ENCODE measurements around the gene NKIRAS1. TPM values are rescaled to one million over a fixed set of nuclear protein-coding genes. Genes with fewer than 3 reads are reported as not detected.
A peak's percentile ranks its signal among the peaks of the same experiment; 100 is the strongest.
"Not testable (repeated sequence)": the region's sequence is repeated elsewhere in the genome, so short reads cannot be mapped to it uniquely, and the experiment has no call there.

Gene NKIRAS1
- total RNA-seq, 4 donors from 2014 or later, result 3.2 to 13.8 (median 8.9) TPM

DNA sequence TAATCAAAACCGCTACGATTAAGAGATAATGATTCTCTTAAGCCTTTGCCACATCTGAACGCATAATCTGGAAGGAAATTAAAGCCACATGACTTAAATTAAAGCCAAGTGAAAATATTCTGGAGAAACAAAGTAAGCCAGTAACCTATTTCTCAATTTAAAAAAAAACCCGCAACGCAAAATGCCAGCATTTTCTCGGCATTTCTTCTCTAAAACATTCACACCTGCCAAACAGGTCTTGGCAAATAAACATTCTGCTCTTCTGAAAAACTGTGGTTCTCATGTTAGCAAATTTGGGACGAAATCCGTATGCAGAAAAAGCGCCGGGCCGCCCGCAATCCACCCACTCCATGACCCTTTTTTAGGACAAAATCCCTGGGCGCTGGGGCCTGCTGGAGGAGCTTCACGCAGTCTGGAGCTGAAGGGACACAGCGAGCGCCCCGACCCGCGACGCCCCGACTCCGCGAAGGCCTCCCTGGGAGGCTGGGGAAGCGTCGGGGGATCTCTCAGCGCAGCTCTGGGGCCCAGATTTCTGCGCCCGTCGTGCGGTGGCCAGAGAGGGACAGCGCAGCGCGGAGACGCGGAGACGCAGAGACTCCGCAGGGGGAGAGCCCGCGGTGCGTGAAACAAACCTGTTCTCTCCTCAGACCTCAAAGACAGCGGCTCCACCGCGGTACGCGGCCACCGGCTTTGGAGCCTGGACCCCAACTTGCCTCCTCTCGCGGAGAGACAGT is 471 bp downstream of the NKIRAS1 start:
- peaks cover 0 to 15% (median 0%) of the 10 kb centered on the region in 4 donors for H3K36me3 ChIP-seq
- no peaks in the 10 kb centered on the region for H3K9me3 ChIP-seq
- intact Hi-C loops (cut with DNase I; ENCODE audit: low total_unique reads) (no loop called here), in situ Hi-C loops (cut with MboI; ENCODE audit: low pct_ligation_motif_present in 1 of 4, low pct_unique_long_range_greater_than_20kb in 1 of 4, low sequenced_read_pairs in 3 of 4) (no loop called here)
- H3K27ac ChIP-seq, result peak overlapping the region; percentile 93 to 97 (median 94)
- H3K27me3 ChIP-seq, result no peaks in the 10 kb centered on the region
- WGBS, 2 donors (ENCODE audit: low coverage in 1 of 2), result 4 to 23% methylated on average over 6 to 22 of the region's 48 CpGs
- no peak for DNase-seq
- H3K4me1 ChIP-seq, result peaks cover 12 to 55% (median 25%) of the 10 kb centered on the region in 4 donors
- peak overlapping the region; percentile 70 to 97 (median 72) for H3K4me3 ChIP-seq
- no peak for TF ChIP-seq EP300 (IDR thresholded peaks at IDR 0.05; ENCODE audit: low read depth)
- TF ChIP-seq, protein P1, sequence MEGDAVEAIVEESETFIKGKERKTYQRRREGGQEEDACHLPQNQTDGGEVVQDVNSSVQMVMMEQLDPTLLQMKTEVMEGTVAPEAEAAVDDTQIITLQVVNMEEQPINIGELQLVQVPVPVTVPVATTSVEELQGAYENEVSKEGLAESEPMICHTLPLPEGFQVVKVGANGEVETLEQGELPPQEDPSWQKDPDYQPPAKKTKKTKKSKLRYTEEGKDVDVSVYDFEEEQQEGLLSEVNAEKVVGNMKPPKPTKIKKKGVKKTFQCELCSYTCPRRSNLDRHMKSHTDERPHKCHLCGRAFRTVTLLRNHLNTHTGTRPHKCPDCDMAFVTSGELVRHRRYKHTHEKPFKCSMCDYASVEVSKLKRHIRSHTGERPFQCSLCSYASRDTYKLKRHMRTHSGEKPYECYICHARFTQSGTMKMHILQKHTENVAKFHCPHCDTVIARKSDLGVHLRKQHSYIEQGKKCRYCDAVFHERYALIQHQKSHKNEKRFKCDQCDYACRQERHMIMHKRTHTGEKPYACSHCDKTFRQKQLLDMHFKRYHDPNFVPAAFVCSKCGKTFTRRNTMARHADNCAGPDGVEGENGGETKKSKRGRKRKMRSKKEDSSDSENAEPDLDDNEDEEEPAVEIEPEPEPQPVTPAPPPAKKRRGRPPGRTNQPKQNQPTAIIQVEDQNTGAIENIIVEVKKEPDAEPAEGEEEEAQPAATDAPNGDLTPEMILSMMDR (IDR thresholded peaks at IDR 0.05), result no peak
- no peak for TF ChIP-seq POLR2AphosphoS5 (IDR thresholded peaks at IDR 0.05)
- TF ChIP-seq POLR2A (IDR thresholded peaks at IDR 0.05), result no peak

DNA sequence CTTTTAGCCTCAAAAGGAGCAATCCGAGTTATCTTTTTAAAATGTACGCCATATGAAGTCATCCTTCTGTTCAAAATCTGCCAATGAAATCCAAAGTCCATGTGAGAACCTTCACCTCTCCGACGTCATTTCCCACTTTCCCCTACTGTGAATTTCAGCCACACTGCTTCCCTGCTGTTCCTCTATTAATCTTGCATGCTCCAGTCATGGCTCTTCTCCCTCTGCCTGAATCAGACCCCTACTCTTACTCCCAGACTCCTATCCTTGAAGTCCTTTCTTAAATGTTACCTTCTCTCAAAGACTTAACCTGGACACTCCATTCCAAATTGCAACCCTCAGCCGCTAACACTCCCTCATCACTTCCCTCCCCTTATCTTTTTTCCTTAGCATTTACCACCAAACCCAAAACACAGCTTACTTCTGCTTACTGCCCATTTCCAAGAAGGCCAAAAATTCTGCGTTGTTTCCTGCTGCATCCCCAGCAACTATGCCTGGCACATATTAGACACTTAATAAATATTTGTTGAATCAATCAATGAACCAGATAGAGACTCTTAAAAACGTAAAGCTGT is 1.2 kb downstream of the NKIRAS1 start:
- Histone ChIP-seq H3K4me1 (peaks cover 12 to 49% (median 25%) of the 10 kb centered on the region in 4 donors), H3K36me3 (peaks cover 0 to 13% (median 0%) of the 10 kb centered on the region in 4 donors), H3K27ac (peak overlapping the region in 2 of 4 donors; percentile 93 to 97), H3K9me3 (no peaks in the 10 kb centered on the region), H3K27me3 (no peaks in the 10 kb centered on the region), H3K4me3 (peak overlapping the region in 3 of 4 donors; percentile 70 to 97 (median 73))
- intact Hi-C loops (cut with DNase I; ENCODE audit: low total_unique reads) (no loop called here), in situ Hi-C loops (cut with MboI; ENCODE audit: low pct_ligation_motif_present in 1 of 4, low pct_unique_long_range_greater_than_20kb in 1 of 4, low sequenced_read_pairs in 3 of 4) (no loop called here)
- WGBS, 2 donors (ENCODE audit: low coverage in 1 of 2), result 56 to 70% methylated on average over 6 to 7 of the region's 7 CpGs
- TF ChIP-seq POLR2A (IDR thresholded peaks at IDR 0.05) (no peak), EP300 (IDR thresholded peaks at IDR 0.05; ENCODE audit: low read depth) (no peak), POLR2AphosphoS5 (IDR thresholded peaks at IDR 0.05) (no peak)
- TF ChIP-seq, protein P1 (IDR thresholded peaks at IDR 0.05), result no peak
- no peak for DNase-seq

DNA sequence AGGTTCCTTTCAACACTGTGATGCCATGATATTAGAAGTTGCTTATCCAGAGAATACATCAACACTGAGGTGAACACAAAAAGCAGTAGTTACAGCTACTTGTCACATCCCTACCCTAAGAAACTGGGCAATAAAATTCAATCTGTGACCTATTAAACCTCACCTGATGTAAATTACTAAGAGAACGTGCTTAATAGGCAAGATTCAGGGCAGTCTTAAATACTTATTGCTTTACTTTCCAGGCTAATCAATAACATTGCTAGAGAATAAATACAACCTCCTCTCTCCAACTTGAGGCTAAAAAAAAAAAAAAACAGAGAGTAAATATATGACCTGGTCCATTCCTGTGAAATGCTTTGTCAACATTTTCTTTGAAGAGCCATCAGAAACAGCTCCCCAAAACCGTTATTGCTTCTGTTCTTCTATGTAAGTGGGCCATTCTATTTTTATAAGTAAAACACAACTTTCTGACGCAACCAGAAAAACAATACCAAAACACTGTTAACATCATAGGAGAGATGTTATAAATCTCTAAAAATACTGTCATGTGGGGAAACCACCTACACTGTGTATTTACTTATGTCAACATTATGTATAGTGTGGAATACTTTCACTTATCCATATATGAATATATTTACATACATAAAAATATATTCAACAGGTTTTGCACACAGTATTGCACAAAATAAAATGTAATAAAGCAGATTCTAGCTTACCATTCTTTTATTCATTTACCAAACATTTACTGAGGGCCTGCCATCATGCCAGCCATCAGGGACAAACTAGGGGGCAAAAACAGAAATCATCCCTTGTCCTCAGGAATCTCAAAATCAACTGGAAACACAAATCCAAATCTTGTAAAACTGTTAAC is 2.7 kb downstream of the NKIRAS1 start:
- H3K27me3 ChIP-seq, result no peaks in the 10 kb centered on the region
- in situ Hi-C loops (cut with MboI; ENCODE audit: low pct_ligation_motif_present in 1 of 4, low pct_unique_long_range_greater_than_20kb in 1 of 4, low sequenced_read_pairs in 3 of 4), result no loop called here
- peaks cover 7 to 38% (median 23%) of the 10 kb centered on the region in 4 donors for H3K4me1 ChIP-seq
- TF ChIP-seq, protein P1 (IDR thresholded peaks at IDR 0.05), result no peak
- TF ChIP-seq POLR2A (IDR thresholded peaks at IDR 0.05) (no peak), POLR2AphosphoS5 (IDR thresholded peaks at IDR 0.05) (no peak), EP300 (IDR thresholded peaks at IDR 0.05; ENCODE audit: low read depth) (no peak)
- H3K27ac ChIP-seq, result no peak overlapping the region
- no peak overlapping the region for H3K4me3 ChIP-seq
- 58 to 60% methylated on average over 3 of the region's 3 CpGs for WGBS, 2 donors (ENCODE audit: low coverage in 1 of 2)
- no peaks in the 10 kb centered on the region for H3K36me3 ChIP-seq
- no peak for DNase-seq
- intact Hi-C loops (cut with DNase I; ENCODE audit: low total_unique reads), result no loop called here
- no peaks in the 10 kb centered on the region for H3K9me3 ChIP-seq

DNA sequence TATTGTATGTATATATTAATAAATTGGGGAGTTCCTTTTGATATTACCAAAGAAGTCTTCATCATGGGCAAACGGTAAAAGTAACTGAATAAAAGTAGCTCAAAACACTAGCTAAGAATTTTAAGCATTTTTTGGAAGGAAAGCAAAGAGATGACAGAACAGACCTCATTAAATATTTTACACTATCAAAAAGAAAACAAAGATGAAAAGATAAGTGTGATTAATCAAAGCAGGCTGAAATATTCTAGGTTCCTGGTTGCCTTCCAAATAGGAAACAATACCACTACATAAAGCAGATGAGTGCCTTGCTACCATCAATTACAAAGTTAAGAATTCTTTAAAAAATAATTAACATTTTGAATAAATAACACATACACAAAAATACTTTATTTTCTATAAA is 3.6 kb downstream of the NKIRAS1 start:
- Histone ChIP-seq H3K27me3 (no peaks in the 10 kb centered on the region), H3K36me3 (peaks cover 0 to 4% (median 0%) of the 10 kb centered on the region in 4 donors), H3K9me3 (no peaks in the 10 kb centered on the region), H3K4me1 (peaks cover 7 to 29% (median 14%) of the 10 kb centered on the region in 4 donors), H3K27ac (no peak overlapping the region), H3K4me3 (no peak overlapping the region)
- intact Hi-C loops (cut with DNase I; ENCODE audit: low total_unique reads) (no loop called here), in situ Hi-C loops (cut with MboI; ENCODE audit: low pct_ligation_motif_present in 1 of 4, low pct_unique_long_range_greater_than_20kb in 1 of 4, low sequenced_read_pairs in 3 of 4) (no loop called here)
- DNase-seq, result no peak
- TF ChIP-seq POLR2AphosphoS5 (IDR thresholded peaks at IDR 0.05) (no peak), POLR2A (IDR thresholded peaks at IDR 0.05) (no peak)
- 87 to 90% methylated on average over 1 of the region's 1 CpG for WGBS, 2 donors (ENCODE audit: low coverage in 1 of 2)

DNA sequence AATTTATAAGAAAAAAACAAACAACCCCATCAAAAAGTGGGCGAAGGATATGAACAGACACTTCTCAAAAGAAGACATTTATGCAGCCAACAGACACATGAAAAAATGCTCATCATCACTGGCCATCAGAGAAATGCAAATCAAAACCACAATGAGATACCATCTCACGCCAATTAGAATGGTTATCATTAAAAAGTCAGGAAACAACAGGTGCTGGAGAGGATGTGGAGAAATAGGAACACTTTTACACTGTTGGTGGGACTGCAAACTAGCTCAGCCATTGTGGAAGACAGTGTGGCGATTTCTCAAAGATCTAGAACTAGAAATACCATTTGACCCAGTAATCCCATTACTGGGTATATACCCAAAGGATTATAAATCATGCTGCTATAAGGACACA is 4.5 kb downstream of the NKIRAS1 start:
- H3K36me3 ChIP-seq; H3K4me3 ChIP-seq; DNase-seq; H3K9me3 ChIP-seq; H3K27ac ChIP-seq; in situ Hi-C loops (cut with MboI; ENCODE audit: low pct_ligation_motif_present in 1 of 4, low pct_unique_long_range_greater_than_20kb in 1 of 4, low sequenced_read_pairs in 3 of 4); intact Hi-C loops (cut with DNase I; ENCODE audit: low total_unique reads); H3K27me3 ChIP-seq: not testable (repeated sequence)
- H3K4me1 ChIP-seq, result peaks cover 7 to 25% (median 11%) of the 10 kb centered on the region in 4 donors
- WGBS, 2 donors (ENCODE audit: low coverage in 1 of 2), result 92 to 100% methylated on average over 1 to 3 of the region's 3 CpGs

Data from transverse colon (tissue), 4 donors.